Measurements from ENCODE around the gene CENPX.

Gene CENPX

DNA sequence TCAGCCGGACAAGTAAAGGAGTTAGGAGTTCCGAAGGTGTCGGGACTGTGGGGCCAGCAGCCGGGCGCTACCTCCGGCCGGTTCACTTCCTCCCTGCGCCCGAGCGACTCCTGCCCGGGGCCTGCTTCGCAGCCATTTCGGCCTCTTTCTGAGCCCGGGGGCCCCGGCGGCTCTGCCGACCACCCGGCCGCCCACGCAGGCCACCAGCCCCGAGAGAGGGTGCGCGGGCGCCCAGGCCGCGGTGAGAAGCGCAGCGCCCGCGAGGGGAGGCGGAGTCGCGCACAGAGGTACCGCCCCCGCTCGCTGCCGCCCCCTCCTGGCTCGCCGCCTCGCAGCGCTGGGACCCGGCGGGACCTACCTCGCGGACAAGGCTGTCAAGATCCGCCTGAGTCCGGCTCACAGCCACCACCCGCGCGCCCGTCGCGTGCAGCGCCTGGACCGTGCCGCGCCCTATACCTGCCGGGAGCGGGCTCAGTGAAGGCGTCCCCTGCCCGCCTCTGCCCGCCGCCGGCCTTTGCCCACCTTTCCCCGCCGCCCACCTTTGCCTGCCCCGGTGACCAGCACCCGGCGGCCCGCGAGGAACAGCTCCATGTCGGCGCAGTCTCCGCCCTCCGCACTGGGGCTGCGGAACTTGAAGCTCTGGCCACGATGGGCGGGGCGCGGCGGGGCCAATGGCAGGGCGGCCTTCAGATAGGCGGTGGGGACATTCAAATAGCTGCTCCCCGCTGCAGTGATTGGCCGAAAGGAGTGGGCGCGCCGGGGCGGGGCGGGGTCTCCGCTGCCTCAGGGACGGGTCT is 14.6 kb upstream of the CENPX start, which contains the start of gene DCXR:
Gene DCXR (minus strand): TSS at position 606 of the 797 bp plus-strand sequence. CDS start 15 bp downstream, at position 591.
- Histone ChIP-seq H3K9me3 (ENCODE audit: severe bottlenecking) (no peaks in the 10 kb centered on the region), H3K36me3 (peaks cover 38% of the 10 kb centered on the region), H3K27me3 (ENCODE audit: insufficient read depth, low read depth, severe bottlenecking) (no peaks in the 10 kb centered on the region), H3K27ac (peak within 1 kb of the TSS; percentile 88), H3K4me3 (ENCODE audit: low read depth, low read length) (peak within 1 kb of the TSS; percentile 92)
- peak; percentile 100 for DNase-seq
- TF ChIP-seq, protein P1, sequence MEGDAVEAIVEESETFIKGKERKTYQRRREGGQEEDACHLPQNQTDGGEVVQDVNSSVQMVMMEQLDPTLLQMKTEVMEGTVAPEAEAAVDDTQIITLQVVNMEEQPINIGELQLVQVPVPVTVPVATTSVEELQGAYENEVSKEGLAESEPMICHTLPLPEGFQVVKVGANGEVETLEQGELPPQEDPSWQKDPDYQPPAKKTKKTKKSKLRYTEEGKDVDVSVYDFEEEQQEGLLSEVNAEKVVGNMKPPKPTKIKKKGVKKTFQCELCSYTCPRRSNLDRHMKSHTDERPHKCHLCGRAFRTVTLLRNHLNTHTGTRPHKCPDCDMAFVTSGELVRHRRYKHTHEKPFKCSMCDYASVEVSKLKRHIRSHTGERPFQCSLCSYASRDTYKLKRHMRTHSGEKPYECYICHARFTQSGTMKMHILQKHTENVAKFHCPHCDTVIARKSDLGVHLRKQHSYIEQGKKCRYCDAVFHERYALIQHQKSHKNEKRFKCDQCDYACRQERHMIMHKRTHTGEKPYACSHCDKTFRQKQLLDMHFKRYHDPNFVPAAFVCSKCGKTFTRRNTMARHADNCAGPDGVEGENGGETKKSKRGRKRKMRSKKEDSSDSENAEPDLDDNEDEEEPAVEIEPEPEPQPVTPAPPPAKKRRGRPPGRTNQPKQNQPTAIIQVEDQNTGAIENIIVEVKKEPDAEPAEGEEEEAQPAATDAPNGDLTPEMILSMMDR (IDR thresholded peaks at IDR 0.05; ENCODE audit: low read depth, low read length), result peak; percentile 97

DNA sequence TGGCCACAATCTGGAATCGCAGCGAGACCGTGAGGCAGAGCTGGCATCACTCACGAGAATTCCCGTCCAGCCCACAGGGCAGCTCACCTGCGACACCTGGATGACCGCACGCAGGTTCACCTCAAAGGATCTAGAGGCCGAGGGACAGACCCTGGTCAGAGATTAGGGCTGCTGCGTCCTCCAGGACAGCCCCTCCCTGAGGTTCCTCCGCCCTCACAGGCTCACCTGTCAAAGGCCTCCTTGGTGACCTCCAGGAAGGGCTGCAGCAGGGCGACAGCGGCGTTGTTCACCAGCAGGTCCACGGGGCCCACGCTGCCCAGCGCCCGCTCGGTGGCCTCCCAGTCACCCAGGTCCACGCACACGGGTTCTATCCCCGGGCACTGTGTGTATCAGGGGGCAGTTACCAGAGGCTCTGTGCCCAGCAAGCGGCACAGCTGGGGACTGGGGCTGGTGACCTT is 14.0 kb upstream of the CENPX start:
- H3K4me3 ChIP-seq (ENCODE audit: low read depth, low read length), result peak overlapping the region; percentile 92
- H3K27me3 ChIP-seq (ENCODE audit: insufficient read depth, low read depth, severe bottlenecking), result no peaks in the 10 kb centered on the region
- H3K27ac ChIP-seq, result peak overlapping the region; percentile 88
- no peaks in the 10 kb centered on the region for H3K9me3 ChIP-seq (ENCODE audit: severe bottlenecking)
- DNase-seq, result no peak
- peaks cover 39% of the 10 kb centered on the region for H3K36me3 ChIP-seq
- TF ChIP-seq, protein P1 (IDR thresholded peaks at IDR 0.05; ENCODE audit: low read depth, low read length), result no peak

DNA sequence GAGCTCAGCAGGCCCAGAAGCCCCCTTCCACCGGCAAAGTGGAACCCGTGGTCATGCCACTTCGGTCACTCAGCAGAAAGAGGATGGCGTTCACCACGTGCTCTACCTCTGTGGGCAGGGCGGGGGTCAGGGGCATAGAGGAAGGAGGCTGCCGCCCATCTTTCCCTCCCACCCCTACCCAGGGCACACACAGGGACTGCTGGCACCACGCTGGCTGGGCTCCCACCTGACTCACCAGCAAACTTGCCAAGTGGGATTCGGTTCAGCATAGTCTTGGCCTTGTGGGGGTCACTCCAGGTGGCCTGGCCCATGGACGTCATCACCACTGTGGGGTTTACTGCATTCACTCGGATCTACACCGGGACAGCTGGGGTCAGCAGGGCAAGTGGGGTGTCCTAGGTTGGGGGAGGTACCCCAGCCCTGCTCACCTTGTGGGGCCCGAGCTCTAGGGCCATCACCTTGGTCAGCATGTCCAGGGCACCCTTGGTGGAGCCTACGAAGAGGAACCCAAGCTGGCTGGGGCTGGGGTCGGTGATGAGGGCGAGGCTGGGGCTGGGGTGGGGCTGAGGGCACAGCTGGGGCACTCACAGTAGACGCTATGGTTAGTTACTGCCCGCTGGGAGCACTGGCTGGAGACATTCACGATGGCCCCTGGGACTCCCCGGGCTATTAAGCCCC is 13.4 kb upstream of the CENPX start:
- Histone ChIP-seq H3K27me3 (ENCODE audit: insufficient read depth, low read depth, severe bottlenecking) (no peaks in the 10 kb centered on the region), H3K9me3 (ENCODE audit: severe bottlenecking) (no peaks in the 10 kb centered on the region), H3K4me3 (ENCODE audit: low read depth, low read length) (peak overlapping the region; percentile 92), H3K36me3 (peaks cover 39% of the 10 kb centered on the region), H3K27ac (no peak overlapping the region)
- TF ChIP-seq, protein P1 (IDR thresholded peaks at IDR 0.05; ENCODE audit: low read depth, low read length), result no peak
- DNase-seq, result no peak

DNA sequence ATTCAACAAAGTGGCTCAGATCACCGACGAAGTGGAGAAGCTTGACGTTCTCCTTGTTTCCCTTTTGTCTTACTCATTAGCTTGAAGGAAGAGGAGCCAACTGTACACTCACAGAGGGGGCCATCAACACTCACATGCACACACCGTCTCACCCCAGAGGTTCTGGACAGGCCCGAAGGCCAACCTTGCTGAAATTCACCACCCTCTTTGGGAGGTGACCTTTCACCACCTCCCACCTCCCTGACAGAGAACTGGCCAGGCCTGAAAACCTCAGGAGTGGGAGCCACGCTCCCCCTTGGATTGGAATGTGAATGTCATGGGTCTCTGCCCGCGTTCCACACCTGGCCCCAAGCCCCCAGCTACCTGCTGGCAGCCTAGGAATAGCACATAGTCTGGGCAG is 12.8 kb upstream of the CENPX start:
- H3K9me3 ChIP-seq (ENCODE audit: severe bottlenecking), result no peaks in the 10 kb centered on the region
- H3K27ac ChIP-seq, result no peak overlapping the region
- H3K36me3 ChIP-seq, result peaks cover 39% of the 10 kb centered on the region
- TF ChIP-seq, protein P1 (IDR thresholded peaks at IDR 0.05; ENCODE audit: low read depth, low read length), result no peak
- H3K4me3 ChIP-seq (ENCODE audit: low read depth, low read length), result no peak overlapping the region
- DNase-seq, result no peak
- H3K27me3 ChIP-seq (ENCODE audit: insufficient read depth, low read depth, severe bottlenecking), result no peaks in the 10 kb centered on the region

DNA sequence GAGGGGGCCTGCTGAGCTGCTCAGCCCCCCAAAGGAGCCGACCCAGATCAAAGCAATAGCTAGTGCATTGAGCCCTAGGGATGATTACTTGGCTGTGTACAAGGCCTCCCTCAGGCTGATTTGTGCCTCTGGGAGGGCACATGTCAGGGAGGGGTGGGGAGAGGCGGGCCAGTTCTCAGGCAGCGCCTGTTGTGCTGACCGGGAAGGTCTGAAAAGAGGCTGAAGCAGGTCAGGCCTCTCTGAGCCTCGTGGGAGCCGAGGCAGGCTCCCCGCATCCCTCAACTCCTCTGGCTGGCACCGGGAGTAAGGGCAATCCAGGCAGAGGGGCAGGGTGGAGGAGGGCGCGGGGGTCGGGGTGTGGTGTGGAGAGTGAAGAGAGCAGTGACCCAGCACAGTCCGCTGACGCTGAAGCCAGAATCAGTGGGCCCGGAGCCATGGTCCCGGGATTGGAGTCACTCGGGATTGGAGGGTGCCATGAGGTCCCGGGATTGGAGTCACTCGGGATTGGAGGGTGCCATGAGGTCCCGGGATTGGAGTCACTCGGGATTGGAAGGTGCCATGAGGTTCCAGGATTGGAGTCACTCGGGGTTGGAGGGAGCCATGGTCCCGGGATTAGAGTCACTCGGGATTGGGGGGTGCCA is 11.8 kb upstream of the CENPX start:
- Histone ChIP-seq H3K27me3 (ENCODE audit: insufficient read depth, low read depth, severe bottlenecking) (no peaks in the 10 kb centered on the region), H3K4me3 (ENCODE audit: low read depth, low read length) (no peak overlapping the region), H3K9me3 (ENCODE audit: severe bottlenecking) (no peaks in the 10 kb centered on the region), H3K27ac (no peak overlapping the region), H3K36me3 (peaks cover 39% of the 10 kb centered on the region)
- TF ChIP-seq, protein P1 (IDR thresholded peaks at IDR 0.05; ENCODE audit: low read depth, low read length), result no peak
- peak; percentile 67 for DNase-seq

All from WERI-Rb-1 (cell line).